IMR-90 (cell line): ENCODE results near the gene ANTXR1. TPM values are rescaled to one million over a fixed set of nuclear protein-coding genes. Genes with fewer than 3 reads are reported as not detected.

Experiments used
- ATAC-seq: fragments of 200-7000 bp; cut with Tn5 transposase; 2 replicates; pipeline ENCODE4 v1.9.1; 2020; ENCODE audit warnings: low read depth, mild to moderate bottlenecking, moderate library complexity
- BruUV-seq: library from RNA; stranded (reverse); fragments of 400-500 nt; replicated peaks from 2 replicates; lab custom pipeline; 2021; lab: Mats Ljungman, UMichigan
- CTCF ChIA-PET: fragments of 300-600 bp; formaldehyde crosslinking; extraction: SDS; loops from one replicate; lab custom pipeline; 2021; ENCODE audit warnings: antibody characterized with exemption; lab: Yijun Ruan, JAX
- POLR2A ChIA-PET: fragments of 300-600 bp; sonication (Branson Sonifier 250); formaldehyde crosslinking; loops from one replicate; lab custom pipeline; 2022; ENCODE audit warnings: antibody characterized with exemption; ENCODE audit not compliant: unreplicated experiment; lab: Charles Lee
- DNase-seq: peaks from one replicate; pipeline ENCODE4 v3.0.0; 2013
- H2AFZ ChIP-seq: replicated peaks from 2 replicates; pipeline ENCODE3; 2013; ENCODE audit warnings: low read length, mild to moderate bottlenecking; ENCODE audit not compliant: poor library complexity
- H2AK5ac ChIP-seq: 2 replicates; pipeline ENCODE4 v1.6.1; 2013; ENCODE audit warnings: low read depth, low read length, inconsistent platforms
- H2AK9ac ChIP-seq: replicated peaks from 2 replicates; pipeline ENCODE3; 2013; ENCODE audit warnings: mild to moderate bottlenecking, low read depth, low read length, moderate library complexity; ENCODE audit not compliant: poor library complexity
- H2BK120ac ChIP-seq: 2 replicates; pipeline ENCODE4 v1.6.1; 2013; ENCODE audit warnings: low read depth, low read length, inconsistent platforms
- H2BK15ac ChIP-seq: 3 replicates; pipeline ENCODE4 v1.6.1; 2013; ENCODE audit warnings: low read depth, low read length, inconsistent platforms
- H2BK20ac ChIP-seq: 2 replicates; pipeline ENCODE4 v1.6.1; 2013; ENCODE audit warnings: low read depth, mild to moderate bottlenecking, inconsistent platforms, low read length, moderate library complexity
- H2BK5ac ChIP-seq: 2 replicates; pipeline ENCODE4 v1.6.1; 2013; ENCODE audit warnings: mild to moderate bottlenecking, low read depth, low read length, inconsistent platforms; ENCODE audit not compliant: poor library complexity, severe bottlenecking
- H3K14ac ChIP-seq: replicated peaks from 2 replicates; pipeline ENCODE4 v1.6.1; 2013; ENCODE audit warnings: low read depth, low read length, inconsistent platforms
- H3K18ac ChIP-seq: 2 replicates; pipeline ENCODE4 v1.6.1; 2013; ENCODE audit warnings: low read depth, low read length, control low read depth
- H3K23ac ChIP-seq: 2 replicates; pipeline ENCODE4 v1.6.1; 2013; ENCODE audit warnings: low read depth, low read length, inconsistent platforms
- H3K27ac ChIP-seq: 2 replicates; pipeline ENCODE4 v1.5.1; 2013; ENCODE audit warnings: mild to moderate bottlenecking, control low read depth, low read length; ENCODE audit not compliant: insufficient read depth
- H3K27me3 ChIP-seq: 2 replicates; pipeline ENCODE4 v1.6.1; 2013; ENCODE audit warnings: low read length; ENCODE audit not compliant: control insufficient read depth, insufficient read depth
- H3K36me3 ChIP-seq: 2 replicates; pipeline ENCODE4 v1.6.1; 2013; ENCODE audit warnings: low read length, mixed read lengths; ENCODE audit not compliant: control insufficient read depth, insufficient read depth
- H3K4ac ChIP-seq: 2 replicates; pipeline ENCODE4 v1.6.1; 2013; ENCODE audit warnings: low read depth, low read length, inconsistent platforms
- H3K4me1 ChIP-seq: 2 replicates; pipeline ENCODE4 v1.6.1; 2013; ENCODE audit warnings: low read length, mixed read lengths; ENCODE audit not compliant: control insufficient read depth, insufficient read depth
- H3K4me2 ChIP-seq: 2 replicates; pipeline ENCODE4 v1.6.1; 2013; ENCODE audit warnings: low read depth, mild to moderate bottlenecking, control low read depth, low read length, moderate library complexity
- H3K4me3 ChIP-seq: 2 replicates; pipeline ENCODE4 v1.5.1; 2013; ENCODE audit warnings: low read depth, mild to moderate bottlenecking, control low read depth, low read length, moderate library complexity; ENCODE audit not compliant: insufficient read depth
- H3K56ac ChIP-seq: 2 replicates; pipeline ENCODE4 v1.6.1; 2013; ENCODE audit warnings: low read length, inconsistent platforms; ENCODE audit not compliant: insufficient read depth; ENCODE audit errors: extremely low read depth
- H3K79me1 ChIP-seq, 2 experiments: 2 replicates each; pipeline ENCODE4 v1.6.1; 2013; ENCODE audit warnings: low read length in 2 of 2, inconsistent platforms in 1 of 2, low read depth in 1 of 2
- H3K9ac ChIP-seq: 2 replicates; pipeline ENCODE4 v1.6.1; 2013; ENCODE audit warnings: low read depth, low read length, control low read depth
- H3K9me1 ChIP-seq: 2 replicates; pipeline ENCODE4 v1.6.1; 2013; ENCODE audit warnings: low read length, inconsistent platforms; ENCODE audit not compliant: insufficient read depth
- H3K9me3 ChIP-seq: 2 replicates; pipeline ENCODE4 v1.6.1; 2013; ENCODE audit warnings: low read length; ENCODE audit not compliant: control insufficient read depth, insufficient read depth
- H4K20me1 ChIP-seq: 2 replicates; pipeline ENCODE4 v1.6.1; 2013; ENCODE audit warnings: low read length, inconsistent platforms; ENCODE audit not compliant: insufficient read depth
- H4K5ac ChIP-seq: 2 replicates; pipeline ENCODE4 v1.6.1; 2013; ENCODE audit warnings: mild to moderate bottlenecking, low read depth, low read length, control low read depth
- H4K8ac ChIP-seq, 2 experiments: 2 replicates each; pipeline ENCODE4 v1.6.1; 2013; ENCODE audit warnings: low read depth in 2 of 2, low read length in 2 of 2, control low read depth in 1 of 2, inconsistent platforms in 1 of 2
- H4K91ac ChIP-seq: 2 replicates; pipeline ENCODE4 v1.6.1; 2013; ENCODE audit warnings: low read depth, low read length, inconsistent platforms; ENCODE audit not compliant: insufficient read depth
- CTCF ChIP-seq: conservative IDR thresholded peaks from 2 replicates; pipeline ENCODE4 v1.5.1; 2012; ENCODE audit warnings: mild to moderate bottlenecking, low read depth, low read length, improper control_type of control experiment
- FOS ChIP-seq: fragments of 150-350 bp; IDR thresholded peaks from 2 replicates; pipeline ENCODE4 v1.6.1; 2016; ENCODE audit warnings: low read depth, low read length
- MAFK ChIP-seq: IDR thresholded peaks from 2 replicates; pipeline ENCODE4 v1.6.1; 2012; ENCODE audit warnings: low read depth, low read length, improper control_type of control experiment
- NFE2L2 ChIP-seq: fragments of 150-350 bp; IDR thresholded peaks from 2 replicates; pipeline ENCODE4 v1.6.1; 2016; ENCODE audit warnings: low read depth, mild to moderate bottlenecking, low read length
- POLR2A ChIP-seq: IDR thresholded peaks from 2 replicates; pipeline ENCODE4 v1.6.1; 2012; ENCODE audit warnings: mild to moderate bottlenecking, low read depth, low read length
- RAD21 ChIP-seq: IDR thresholded peaks from 2 replicates; pipeline ENCODE4 v1.6.1; 2012; ENCODE audit warnings: low read length, improper control_type of control experiment
- USF2 ChIP-seq: fragments of 150-350 bp; IDR thresholded peaks from 2 replicates; pipeline ENCODE4 v1.6.1; 2017; ENCODE audit warnings: mild to moderate bottlenecking, antibody characterized with exemption, low read length, low read depth
- WGBS, 2 experiments: methylation state at CpG; one replicate each; pipeline versions ENCODE4 v1.1.5 to v1.1.7; 2013; ENCODE audit warnings: missing lambda C conversion rate in 2 of 2; ENCODE audit not compliant: insufficient read length in 1 of 2; ENCODE audit errors: extremely low coverage in 2 of 2; 5-methylcytosine and 5-hydroxymethylcytosine counted together
- dilution Hi-C: fragments of 300-500 bp; cut with HindIII; formaldehyde crosslinking; loops from one replicate; pipeline ENCODE4 v1.14.3; 2018; ENCODE audit warnings: low sequenced_read_pairs; ENCODE audit not compliant: unreplicated experiment
- in situ Hi-C: fragments of 300-500 bp; cut with MboI; formaldehyde crosslinking; loops from 3 replicates; pipeline ENCODE4 v1.14.3; 2019; ENCODE audit warnings: low sequenced_read_pairs, inconsistent platforms, mixed read lengths
- intact Hi-C: fragments of 100-400 bp; cut with micrococcal nuclease; formaldehyde crosslinking; loops from 2 replicates; pipeline ENCODE4 v1.10.0; 2022
- polyA plus RNA-seq, 3 experiments: library from polyadenylated mRNA; depleted of rRNA; stranded (reverse); fragments of >200 nt; gene quantifications; 2 replicates each; pipeline ENCODE4 v1.2.3, GENCODE V29; 2012; ENCODE audit warnings: low replicate concordance in 1 of 3
- total RNA-seq: library from RNA; depleted of rRNA; stranded (reverse); fragments of >200 nt; gene quantifications from 2 replicates; pipeline ENCODE4 v1.2.3, GENCODE V29; 2012

ANTXR1 gene
- total and polyA plus RNA-seq, 2 of the 4 experiments (the other 2 are of a cell fraction) = 27.2 to 36.9 TPM

- Histone ChIP-seq H3K4me2 (no peak overlapping the region), H3K27ac (no peak overlapping the region), H3K18ac (no peak overlapping the region), H3K23ac (no peak overlapping the region), H2AK5ac (no peak overlapping the region), H4K91ac (no peak overlapping the region), H3K4me3 (no peak overlapping the region), H3K14ac (no peak overlapping the region), H3K27me3 (no peaks in the 10 kb centered on the region), H3K9me3 (no peaks in the 10 kb centered on the region), H2BK20ac (no peak overlapping the region), H2AFZ (no peak overlapping the region), H2BK120ac (no peak overlapping the region), H2BK15ac (no peak overlapping the region), H4K5ac (no peak overlapping the region), H4K20me1 (no peaks in the 10 kb centered on the region), H3K79me1 (peaks cover 3 to 34% of the 10 kb centered on the region in 2 experiments; a peak in 3 of 4 replicates), H3K56ac (no peak overlapping the region), H3K36me3 (peaks cover 54% of the 10 kb centered on the region), H2BK5ac (no peak overlapping the region), H3K9ac (no peak overlapping the region), H3K4me1 (peaks cover 5% of the 10 kb centered on the region), H2AK9ac (no peak overlapping the region), H3K4ac (no peak overlapping the region), H3K9me1 (peaks cover 22% of the 10 kb centered on the region), H4K8ac (no peak overlapping the region)
- BruUV-seq = no TSS peak
- TF ChIP-seq USF2 = no peak
- no peak for TF ChIP-seq POLR2A
- TF ChIP-seq RAD21 = no peak
- 0 out of 2 replicates have a peak, but pooled peaks have one; percentile 14 for TF ChIP-seq MAFK
- no peak for TF ChIP-seq NFE2L2
- TF ChIP-seq CTCF = no peak
- TF ChIP-seq FOS = no peak
- in situ Hi-C loops = no loop called here
- ChIA-PET CTCF (no interaction called here), POLR2A (no interaction called here)
- intact Hi-C loops = no loop called here
- DNase-seq (no peak), ATAC-seq (no peak)
- dilution Hi-C loops = no loop called here
- WGBS, 2 experiments = no CpG with 5 or more reads among the region's 3 CpGs
These were observed 112.8 kb downstream of the ANTXR1 start for GRCh38 chr2:69125816-69126215.
